C4-2B (cell line): Measurements from ENCODE around the gene PRKCB.

Source experiments
- ZFX ChIP-seq: fragments of 450-650 bp; IDR thresholded peaks from 2 replicates; pipeline ENCODE4 v1.6.1; 2017
- TF ChIP-seq, protein P1 (sequence below): fragments of 450-650 bp; conservative IDR thresholded peaks from 2 replicates; pipeline ENCODE4 v1.5.1; 2017; ENCODE audit warnings: mild to moderate bottlenecking

DNA sequence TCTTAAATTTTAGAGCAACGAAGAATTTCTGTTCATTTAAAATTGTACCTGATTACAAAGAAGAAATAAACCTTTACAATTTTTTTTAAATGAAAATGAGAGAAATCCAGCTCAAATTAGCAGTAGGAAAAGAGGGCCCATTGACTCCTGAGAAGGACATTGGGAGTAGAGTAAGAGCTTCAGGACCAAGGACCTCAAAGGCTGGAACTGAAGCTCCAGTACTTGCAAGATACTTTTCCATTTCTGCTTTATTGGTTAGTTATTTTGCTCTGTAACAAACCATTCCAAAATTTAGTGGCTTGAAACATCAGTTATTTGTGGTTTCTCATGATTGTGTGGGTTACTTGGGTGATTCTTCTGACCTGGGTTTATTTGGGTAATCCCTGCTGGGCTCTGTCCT, 165.9 kb downstream of the PRKCB start:
- TF ChIP-seq, protein P1, sequence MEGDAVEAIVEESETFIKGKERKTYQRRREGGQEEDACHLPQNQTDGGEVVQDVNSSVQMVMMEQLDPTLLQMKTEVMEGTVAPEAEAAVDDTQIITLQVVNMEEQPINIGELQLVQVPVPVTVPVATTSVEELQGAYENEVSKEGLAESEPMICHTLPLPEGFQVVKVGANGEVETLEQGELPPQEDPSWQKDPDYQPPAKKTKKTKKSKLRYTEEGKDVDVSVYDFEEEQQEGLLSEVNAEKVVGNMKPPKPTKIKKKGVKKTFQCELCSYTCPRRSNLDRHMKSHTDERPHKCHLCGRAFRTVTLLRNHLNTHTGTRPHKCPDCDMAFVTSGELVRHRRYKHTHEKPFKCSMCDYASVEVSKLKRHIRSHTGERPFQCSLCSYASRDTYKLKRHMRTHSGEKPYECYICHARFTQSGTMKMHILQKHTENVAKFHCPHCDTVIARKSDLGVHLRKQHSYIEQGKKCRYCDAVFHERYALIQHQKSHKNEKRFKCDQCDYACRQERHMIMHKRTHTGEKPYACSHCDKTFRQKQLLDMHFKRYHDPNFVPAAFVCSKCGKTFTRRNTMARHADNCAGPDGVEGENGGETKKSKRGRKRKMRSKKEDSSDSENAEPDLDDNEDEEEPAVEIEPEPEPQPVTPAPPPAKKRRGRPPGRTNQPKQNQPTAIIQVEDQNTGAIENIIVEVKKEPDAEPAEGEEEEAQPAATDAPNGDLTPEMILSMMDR, result no peak
- TF ChIP-seq ZFX, result no peak
